GM19463 (cell line): ENCODE data around the gene CLASRP.
"Not testable (repeated sequence)": the region's sequence is repeated elsewhere in the genome, so short reads cannot be mapped to it uniquely, and the experiment has no call there.

Source experiments
- ATAC-seq: cut with Tn5 transposase; IDR thresholded peaks from one replicate; pipeline ENCODE4 v1.9.1; 2021; ENCODE audit warnings: mild to moderate bottlenecking, moderate library complexity; ENCODE audit not compliant: unreplicated experiment

The CLASRP gene

DNA sequence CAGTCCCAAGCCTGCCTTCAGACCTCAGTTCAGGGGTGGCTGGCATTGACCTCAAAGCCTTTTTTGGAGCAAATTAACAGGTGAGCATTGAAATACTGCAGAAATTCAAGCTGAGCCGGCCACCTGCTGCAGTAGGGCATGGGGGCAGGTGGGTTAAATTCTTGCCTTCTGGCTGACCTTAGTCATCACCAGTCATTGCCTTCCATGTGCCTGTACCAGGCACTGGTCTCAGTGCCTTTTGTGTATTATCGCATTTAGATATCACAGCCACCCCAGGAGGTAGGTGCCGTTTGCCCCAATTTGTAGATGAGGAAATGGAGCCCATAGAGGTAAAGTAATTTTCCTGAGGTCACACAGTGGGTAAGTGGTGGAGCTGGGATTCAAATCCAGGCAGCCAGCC lies 61.4 kb downstream of the CLASRP start:
- no peak for ATAC-seq

DNA sequence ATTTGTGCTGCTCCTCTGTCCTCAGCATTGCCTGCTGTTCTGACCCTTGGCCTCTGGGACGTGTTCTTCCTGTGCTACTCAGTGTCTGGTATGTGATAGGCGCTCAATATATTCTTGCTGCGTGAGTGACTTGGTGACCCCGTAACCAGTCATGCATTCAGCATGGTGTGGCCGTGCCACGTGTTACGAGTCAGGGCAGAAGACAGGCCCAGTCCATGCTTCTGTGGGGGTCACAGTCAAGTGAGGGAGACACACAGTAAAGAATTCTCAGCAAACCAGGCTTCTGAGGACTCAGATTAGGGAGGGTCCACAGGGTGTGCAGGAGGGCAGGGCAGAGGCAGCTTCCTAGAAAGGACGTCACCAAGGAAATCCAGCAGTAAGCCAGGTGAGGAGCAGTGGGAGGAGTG lies 62.0 kb downstream of the CLASRP start:
- ATAC-seq: no peak

DNA sequence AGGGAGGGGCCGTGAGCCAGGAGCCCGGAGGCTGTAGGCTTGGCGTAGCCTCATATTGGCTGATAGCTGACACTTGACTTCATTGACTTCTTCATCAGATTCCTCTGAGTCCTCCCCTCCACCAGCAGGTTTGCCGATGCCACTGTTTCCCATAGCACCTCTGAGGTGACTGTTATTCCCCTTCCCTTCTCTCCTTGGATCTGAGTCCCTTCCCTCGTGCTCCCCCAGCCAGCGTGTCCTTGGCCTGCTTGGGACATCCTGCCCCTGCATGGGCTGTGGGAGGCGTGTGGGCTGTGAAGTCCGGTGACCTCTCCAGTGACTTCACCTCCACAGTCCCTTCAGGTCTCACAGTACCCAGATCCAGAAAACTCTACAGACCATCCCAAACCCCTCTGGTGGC lies 63.0 kb downstream of the CLASRP start:
- no peak for ATAC-seq

DNA sequence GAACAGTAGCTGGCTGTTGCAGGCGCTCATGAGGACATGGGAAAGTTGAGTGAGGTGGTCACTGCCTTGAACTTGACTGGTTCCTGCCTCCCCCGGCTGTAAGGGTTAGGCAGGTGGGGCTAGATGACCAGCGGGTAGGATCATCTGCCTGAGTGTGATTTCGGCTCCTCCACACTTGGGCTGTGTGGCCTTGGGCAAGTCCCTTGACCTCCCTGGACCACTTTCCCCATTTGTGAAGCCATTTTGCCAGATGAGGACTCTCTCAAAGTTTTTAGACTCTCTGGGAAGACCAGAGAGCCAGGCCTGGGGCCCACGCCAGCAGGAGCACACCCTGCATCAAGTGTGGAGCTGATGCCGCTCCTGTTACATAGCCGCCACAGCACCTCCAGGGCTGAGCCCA lies 63.6 kb downstream of the CLASRP start:
- no peak for ATAC-seq

DNA sequence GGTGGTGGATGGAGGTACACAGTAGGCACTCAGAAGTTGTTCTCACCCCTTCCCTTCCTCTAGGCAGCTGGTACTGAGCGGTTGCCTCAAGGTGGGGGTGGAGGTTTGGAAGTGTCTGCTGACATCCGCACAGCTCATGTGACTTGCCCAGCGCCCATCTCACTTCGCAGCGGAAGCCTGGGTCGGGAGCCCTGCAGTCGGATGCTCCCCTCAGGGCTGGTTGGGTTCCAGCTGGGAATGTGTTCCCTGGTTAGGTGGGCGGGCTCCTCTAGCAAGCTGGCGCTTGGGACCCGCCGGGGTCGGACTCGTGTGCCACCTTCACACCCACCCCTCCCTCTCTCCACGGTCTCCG lies 64.3 kb downstream of the CLASRP start:
- ATAC-seq: no peak

DNA sequence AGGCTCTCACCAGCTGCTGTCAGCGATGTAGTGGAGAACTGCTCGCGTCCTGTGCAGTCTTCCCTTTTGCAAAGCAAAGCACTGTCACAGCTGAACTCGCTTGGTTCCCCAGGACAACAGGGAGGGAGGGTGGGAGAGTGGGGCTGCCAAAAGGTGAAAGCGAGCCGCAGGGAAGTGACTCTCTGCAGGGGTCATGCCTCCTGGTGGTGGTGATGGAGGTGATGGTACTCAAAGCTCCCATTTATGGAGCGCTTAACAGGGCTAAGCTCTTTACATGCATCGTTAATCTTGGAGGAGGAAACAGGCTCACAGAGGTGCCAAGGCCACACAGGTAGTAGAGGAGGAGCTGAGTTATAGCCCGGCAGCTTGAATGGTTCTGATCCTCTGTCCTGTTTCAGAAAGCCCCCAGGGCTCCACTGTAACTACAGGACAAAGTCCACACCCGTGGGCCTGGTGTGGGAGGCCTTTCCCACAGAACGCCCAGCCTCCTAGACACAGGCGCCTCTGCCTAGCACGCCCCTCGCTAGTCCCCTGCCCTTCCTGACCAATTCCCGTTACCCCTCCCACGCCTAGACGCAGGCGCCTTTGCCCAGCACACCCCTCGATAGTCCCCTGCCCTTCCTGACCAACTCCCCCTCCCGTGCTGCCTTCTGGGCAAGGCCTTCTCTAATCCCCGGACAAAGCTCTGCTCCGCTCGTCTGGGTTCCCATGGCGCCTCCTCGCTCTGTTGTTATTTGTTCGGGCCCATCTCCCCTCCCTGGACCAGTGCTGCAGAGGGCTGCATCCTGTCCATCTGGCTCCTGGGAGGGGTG lies 64.9 kb downstream of the CLASRP start:
- ATAC-seq: no peak

DNA sequence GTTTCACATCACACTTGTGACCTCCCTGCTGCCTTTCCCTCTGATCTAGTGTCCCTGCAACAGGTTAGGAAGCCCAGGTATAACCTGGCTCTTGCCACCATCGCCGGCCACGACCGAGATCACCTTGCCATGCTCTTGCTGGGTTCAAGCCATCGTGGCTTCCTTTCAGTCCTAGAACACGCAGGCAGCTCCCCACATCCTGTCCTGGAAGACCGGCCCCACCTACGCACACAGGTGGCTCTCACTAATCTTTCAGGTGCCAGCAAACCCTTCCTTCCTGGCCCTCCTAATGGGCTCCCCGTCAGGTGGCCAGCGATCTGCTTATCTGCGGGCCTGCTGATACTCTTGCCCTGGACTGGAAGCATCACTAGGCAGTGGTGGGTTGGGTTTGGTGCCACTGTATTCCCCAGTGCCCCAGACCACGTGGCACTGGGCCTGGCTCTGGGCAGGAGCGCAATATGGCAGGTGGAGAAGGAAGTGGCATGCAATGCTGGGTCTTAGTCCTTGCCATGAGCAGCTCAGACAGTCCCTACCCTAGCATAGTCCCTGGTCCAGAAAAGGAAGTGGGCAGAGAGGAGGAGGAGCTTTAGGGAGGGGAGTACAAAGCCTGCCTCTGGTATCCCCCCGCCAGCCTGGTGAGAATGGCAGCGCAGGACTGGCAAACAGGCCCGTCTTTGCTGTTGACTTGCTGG lies 66.0 kb downstream of the CLASRP start:
- no peak for ATAC-seq

DNA sequence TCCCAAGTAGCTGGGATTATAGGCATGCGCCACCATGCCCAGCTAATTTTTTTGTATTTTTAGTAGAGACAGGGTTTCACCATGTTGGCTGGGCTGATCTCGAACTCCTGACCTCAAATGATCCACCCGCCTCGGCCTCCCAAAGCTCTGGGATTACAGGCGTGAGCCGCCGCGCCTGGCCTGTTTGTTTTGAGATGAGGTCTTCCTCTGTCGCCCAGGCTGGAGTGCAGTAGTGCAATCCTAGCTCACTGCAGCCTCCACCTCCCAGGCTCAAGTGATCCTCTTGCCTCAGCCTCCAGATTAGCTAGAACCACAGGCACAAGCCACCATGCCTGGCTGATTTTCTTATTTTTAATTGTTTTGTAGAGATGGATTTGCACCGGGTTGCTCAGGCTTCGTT lies 67.5 kb downstream of the CLASRP start:
- ATAC-seq: not testable (repeated sequence)

DNA sequence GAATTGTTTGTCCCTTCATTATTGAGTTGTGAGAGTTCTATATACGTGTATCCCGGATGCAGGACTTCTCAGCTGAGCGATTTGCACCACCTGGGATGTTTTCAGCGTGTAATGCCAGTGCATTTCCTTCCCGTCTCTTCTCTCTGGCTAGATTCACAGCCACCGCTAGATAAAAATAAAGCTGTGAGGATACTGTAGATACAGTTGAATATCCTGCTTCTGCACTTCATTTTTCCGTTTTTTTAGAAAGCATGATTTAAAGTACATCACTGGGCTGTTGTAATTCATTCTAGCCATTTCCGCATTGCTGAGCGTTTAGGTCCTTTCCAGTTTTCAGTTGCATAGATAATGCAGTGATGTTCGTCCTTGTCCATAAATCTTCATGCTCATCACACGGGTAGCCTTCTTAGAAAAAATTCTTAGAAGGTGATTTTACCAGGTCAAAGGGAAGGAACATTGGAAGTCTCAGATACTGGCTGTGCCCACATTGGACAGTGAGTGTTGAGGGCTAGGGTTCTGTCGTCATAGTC lies 68.8 kb downstream of the CLASRP start:
- no peak for ATAC-seq

DNA sequence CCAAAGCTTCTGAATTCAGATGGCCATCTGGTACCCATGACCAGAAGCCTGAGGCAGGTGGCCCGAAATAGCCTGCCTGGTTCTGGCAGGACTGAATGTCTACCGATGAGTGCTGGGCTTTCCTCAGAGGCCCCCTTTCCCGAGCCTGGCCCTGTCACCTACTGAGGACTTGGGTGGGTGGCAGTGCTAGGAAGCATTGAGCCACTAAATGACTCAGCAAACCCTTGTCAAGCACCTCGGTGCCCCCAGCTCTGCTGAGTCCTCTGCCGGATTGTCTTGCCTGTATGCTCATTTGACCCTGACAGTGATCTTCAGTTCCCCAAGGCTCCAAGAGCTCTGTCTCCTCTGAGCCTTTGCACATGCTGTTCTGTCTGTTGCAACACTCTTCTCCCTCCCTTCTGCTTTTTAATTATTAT lies 72.0 kb downstream of the CLASRP start:
- ATAC-seq: no peak

DNA sequence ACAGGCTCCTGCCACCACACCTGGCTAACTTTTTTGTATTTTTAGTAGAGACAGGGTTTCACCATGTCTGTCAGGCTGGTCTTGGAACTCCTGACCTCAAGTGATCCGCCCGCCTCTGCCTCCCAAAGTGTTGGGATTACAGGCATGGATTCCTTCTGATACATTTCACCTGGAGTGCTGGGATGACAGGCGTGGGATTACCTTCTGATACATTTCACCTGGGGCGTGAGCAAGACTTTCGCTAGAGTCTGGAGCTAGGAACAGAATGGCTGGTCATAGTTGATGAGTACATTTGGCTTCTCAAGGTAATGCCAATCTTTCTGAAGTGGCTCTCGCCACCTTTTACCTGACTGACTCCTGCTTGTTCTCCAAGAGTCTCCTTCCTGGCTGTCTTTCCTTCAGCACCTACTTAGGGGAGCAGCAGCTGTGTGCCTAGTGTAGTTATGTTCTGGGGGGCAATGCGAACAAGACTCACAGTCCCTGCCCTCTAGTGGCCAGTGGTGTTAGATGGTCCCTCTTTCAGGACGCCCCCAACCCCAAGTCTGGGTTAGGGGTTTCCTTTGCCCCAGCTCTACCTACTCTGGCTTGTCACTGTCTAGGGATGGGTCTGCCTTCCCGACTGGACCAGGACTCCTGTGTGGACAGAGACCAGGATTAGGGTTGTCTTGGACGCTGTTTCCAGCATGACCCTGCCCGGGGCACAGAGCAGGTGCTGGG lies 73.4 kb downstream of the CLASRP start:
- ATAC-seq: no peak

DNA sequence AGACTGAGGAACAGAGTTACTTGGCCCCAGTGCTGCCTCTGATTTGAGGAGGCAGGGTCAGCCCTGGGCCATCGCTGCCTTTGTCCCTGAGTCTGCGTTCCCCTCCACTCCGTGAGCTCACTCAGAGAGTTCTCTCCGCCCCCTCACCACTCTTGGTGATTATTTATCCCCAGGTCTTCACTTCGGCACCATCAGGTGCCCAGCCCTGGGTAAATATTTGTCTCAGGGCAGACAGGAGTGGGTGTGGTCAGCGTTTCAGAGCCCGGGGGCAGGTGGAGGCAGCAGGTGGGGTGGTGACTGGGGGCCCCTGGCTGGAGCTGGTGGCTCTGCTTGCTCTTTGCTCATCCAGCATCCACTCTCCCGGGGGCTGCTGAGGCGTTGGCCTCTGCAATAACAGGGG lies 74.8 kb downstream of the CLASRP start:
- ATAC-seq: no peak

DNA sequence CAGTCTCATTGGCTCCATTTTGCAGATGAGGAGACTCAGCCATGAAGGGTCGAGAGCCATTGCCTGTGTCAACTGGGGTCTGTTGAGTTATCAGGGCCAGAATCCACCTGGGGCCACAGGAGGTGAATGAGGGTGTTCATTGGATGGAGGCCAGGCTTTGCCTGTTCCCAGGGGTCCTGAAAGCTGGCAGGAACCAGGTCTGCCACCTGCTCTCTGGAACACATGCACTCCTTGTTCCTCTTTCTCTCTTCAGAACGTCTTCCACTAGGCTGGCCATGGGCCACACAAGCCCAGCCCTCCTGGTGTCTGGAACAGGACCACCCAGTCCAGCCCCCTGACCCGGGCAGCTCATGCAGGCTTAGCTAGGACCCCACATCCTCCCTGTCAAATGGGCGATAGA lies 75.3 kb downstream of the CLASRP start:
- no peak for ATAC-seq

DNA sequence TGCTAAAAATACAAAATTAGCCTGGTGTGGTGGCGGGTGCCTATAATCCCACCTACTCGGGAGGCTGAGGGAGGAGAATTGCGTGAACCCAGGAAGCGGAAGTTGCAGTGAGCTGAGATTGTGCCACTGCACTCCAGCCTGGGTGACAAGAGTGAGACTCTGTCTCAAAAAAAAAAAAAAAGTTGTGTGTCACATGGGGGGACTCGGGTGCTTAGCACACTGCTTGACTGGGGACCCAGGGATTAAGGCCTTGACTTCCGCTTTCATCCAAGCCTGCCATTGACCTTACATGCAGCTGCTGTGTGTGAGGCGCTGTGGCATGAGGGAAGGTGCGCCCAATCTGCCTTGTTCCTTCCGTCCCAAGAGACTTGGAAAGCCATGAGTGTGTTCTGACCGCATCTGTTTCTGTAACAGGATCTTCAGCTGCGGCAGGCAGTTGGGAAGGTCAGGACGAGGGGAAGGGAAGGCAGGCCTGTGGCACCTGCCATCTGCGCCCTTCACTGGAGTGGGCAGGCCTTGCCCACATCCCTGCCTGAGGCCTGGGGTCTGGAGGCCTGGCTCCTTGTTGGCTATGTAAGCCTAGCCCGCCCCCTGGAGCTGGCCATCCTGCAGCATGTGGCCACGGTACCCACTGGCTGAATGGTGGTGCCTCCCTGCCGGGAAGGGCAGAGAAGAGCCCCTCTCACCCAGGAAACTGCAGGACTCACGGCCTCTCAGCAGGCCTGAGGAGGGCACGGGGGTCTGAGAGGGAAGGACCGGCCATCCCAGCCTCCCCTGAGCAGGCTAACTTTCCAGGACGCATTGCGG lies 77.2 kb downstream of the CLASRP start:
- ATAC-seq: no peak

DNA sequence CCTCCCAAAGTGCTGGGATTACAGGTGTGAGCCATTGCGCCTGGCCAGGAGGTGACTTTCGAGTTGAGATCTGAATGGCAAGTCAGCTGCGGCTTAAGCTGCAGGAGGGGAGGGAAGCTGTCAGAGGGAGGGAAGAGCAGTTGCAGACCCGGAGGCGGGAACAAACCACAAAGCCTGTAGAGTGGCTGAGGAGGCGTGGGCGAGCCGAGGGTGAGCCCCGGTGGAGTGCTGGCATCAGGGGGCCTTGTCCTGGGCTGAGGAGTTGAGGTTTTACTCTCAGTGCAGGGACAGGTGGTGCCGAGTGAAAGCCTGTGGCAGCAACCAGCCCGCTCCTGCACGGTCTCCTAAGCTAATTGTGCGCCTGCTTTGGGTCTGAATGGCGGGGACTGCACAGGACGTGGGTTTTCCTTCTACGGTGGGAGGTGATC lies 78.3 kb downstream of the CLASRP start:
- peak; percentile 47 for ATAC-seq

DNA sequence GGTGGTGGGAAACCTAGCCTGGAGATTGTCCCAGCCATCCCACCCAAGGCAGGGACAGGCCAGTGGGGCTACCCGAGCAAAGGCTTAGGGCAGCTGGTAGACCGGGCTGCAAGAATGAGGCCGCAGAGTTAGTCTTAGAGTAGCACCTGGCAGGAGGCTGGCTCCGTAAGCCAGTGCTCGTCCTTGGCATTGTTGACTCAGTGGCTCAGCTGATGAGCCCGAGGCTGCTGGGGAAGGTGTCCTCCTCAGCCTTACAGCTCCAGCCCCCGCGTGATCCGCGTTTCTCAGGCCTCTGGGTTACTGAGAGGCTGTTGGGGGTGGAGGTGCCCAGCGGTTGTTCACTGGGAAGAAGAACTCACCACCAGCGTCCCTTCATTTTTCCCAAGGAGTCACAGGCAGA lies 78.8 kb downstream of the CLASRP start:
- no peak for ATAC-seq

DNA sequence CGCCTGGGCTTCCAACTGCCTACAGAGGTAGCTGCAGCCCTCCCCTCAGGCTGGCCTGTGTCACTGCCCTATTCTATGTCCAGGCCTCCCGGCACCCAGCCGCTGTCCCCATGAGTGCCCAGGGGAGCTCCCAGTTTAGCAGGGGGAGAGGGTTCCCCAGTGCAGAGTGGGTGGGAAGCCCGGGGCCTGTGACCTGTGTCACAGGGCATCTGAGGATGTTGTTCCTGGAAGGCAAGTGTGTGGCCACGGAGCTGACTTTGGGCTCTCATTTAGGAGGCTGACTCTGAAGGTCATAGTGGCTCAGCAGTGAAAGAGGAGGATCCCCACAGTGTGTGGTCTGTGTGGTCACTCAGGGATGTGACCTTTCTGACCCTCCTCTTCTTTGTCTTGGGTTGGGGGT lies 79.3 kb downstream of the CLASRP start:
- ATAC-seq: no peak

DNA sequence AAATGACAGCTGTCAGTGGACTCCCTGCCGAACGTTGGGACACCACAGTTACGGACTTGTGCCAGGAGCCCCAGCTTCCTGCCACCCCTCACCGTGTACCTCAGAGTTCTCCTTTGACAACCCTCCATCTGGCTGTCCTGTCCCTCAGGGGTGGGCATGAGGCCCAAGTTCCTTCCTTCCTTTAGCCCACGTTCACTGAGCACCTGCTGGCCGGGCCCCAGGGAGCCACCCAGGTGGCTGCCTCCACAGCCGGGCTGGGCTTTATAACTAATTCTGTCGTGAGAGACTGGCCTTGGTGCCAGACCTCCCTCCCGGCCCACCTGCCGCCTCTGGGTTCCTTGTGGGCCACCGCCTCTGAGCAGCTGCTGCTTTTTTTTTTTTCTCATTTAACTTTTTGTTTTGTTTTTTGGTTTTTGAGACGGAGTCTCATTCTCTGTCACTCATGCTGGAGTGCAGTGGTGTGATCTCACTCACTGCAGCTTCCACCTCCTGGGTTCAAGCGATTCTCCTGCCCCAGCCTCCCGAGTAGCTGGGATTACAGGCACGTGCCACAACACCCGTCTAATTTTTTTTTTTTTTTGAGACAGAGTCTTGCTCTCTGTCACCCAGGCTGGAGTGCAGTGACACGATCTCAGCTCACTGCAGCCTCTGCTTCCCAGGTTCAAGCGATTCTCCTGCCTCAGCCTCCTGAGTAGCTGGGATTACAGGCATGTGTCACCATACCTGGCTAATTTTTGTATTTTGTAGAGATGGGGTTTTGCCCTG lies 79.9 kb downstream of the CLASRP start:
- peak; percentile 40 for ATAC-seq

DNA sequence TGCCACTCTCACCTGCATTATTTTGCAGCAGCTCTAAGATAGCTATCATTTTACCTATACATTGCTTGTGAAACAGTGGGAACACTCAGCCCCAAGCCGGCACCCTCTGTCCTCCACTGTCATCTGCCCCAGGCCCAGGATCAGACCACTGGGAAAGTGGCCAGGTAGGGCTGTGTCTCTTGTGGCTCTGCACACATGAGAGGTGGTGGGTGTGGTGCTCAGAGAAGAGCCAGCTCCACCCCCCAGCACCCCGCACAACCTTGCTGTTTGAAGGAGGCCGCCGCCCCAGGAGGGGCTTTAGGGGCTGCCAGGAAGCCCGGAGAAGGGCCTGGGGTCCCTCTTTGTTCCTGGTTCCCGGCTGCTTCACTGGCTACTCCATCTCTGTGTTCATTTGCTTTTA lies 80.7 kb downstream of the CLASRP start:
- ATAC-seq: no peak
